K562 (cell line): Measurements from ENCODE around the gene SLC26A11. TPM values are rescaled to one million over a fixed set of nuclear protein-coding genes. Genes with fewer than 3 reads are reported as not detected.

Source experiments
- ATAC-seq: fragments of 200-7000 bp; cut with Tn5 transposase; 3 replicates; pipeline ENCODE4 v1.9.1; 2020; ENCODE audit warnings: moderate library complexity
- BruUV-seq: library from RNA; stranded (reverse); fragments of 400-500 nt; replicated peaks from 2 replicates; lab custom pipeline; 2021; lab: Mats Ljungman, UMichigan
- CTCF ChIA-PET: fragments of 300-600 bp; formaldehyde crosslinking; extraction: SDS; loops from one replicate; lab custom pipeline; 2021; ENCODE audit warnings: low intra/inter-chr PET ratio; lab: Yijun Ruan, JAX
- POLR2A ChIA-PET: fragments of 300-600, 350-650 bp; sonication (Branson Sonifier 250); formaldehyde crosslinking; extraction: SDS; loops from one replicate; lab custom pipeline; 2021; ENCODE audit warnings: antibody characterized with exemption, inconsistent platforms; lab: Yijun Ruan, JAX
- DNase-seq, 4 experiments: peaks; one replicate each; pipeline versions ENCODE4 v3.0.0 to v3.0.0-alpha.2; 2011 to 2018; ENCODE audit warnings: low spot score in 3 of 4, mixed read lengths in 3 of 4; ENCODE audit errors: extremely low read depth in 1 of 4
- FAIRE-seq: peaks from 2 replicates; lab custom pipeline; 2011; peaks lifted over from hg19 to GRCh38; lab: Jason Lieb, UNC
- H2AFZ ChIP-seq: 2 replicates; pipeline ENCODE4 v1.6.0; 2011; ENCODE audit warnings: low read depth, low read length, control low read depth, inconsistent platforms
- H3K27ac ChIP-seq: fragments of 200-600 bp; 3 replicates; pipeline ENCODE4 v1.8.0; 2011; ENCODE audit warnings: low read depth, mild to moderate bottlenecking, control low read depth, inconsistent platforms, low read length, moderate library complexity, mixed read lengths; ENCODE audit errors: extremely low read depth
- H3K27me3 ChIP-seq, 2 experiments: fragments of 300-600 bp in 1 of 2; 2 replicates in 1 of 2; 3 replicates in 1 of 2; pipeline versions ENCODE4 v1.6.0 to v1.8.0; 2011; ENCODE audit warnings: inconsistent platforms in 2 of 2, low read length in 2 of 2, mild to moderate bottlenecking in 1 of 2, mixed read lengths in 1 of 2, moderate library complexity in 1 of 2; ENCODE audit not compliant: control insufficient read depth in 2 of 2, insufficient read depth in 2 of 2
- H3K36me3 ChIP-seq: fragments of 300-600 bp; 3 replicates; pipeline ENCODE4 v1.8.0; 2011; ENCODE audit warnings: mild to moderate bottlenecking, low read length, inconsistent platforms; ENCODE audit not compliant: control insufficient read depth, insufficient read depth
- H3K4me1 ChIP-seq, 2 experiments: fragments of 200-600 bp in 1 of 2; replicated peaks in 1 of 2; 2 replicates in 1 of 2; 3 replicates in 1 of 2; pipeline versions ENCODE4 v1.5.1 to v1.8.0; 2011; ENCODE audit warnings: inconsistent platforms in 2 of 2, low read length in 2 of 2, mild to moderate bottlenecking in 1 of 2, mixed read lengths in 1 of 2, moderate library complexity in 1 of 2; ENCODE audit not compliant: control insufficient read depth in 2 of 2, insufficient read depth in 2 of 2
- H3K4me2 ChIP-seq: 2 replicates; pipeline ENCODE4 v1.6.1; 2011; ENCODE audit warnings: low read length, control low read depth, inconsistent platforms, mixed read lengths; ENCODE audit not compliant: insufficient read depth
- H3K4me3 ChIP-seq: fragments of 200-600 bp; sonication (generic), shearing (Covaris generic); 2 replicates; pipeline ENCODE4 v1.5.1; 2016; ENCODE audit warnings: control low read depth, inconsistent platforms
- H3K79me2 ChIP-seq: fragments of 200-600 bp; 3 replicates; pipeline ENCODE4 v1.8.0; 2011; ENCODE audit warnings: low read length, inconsistent platforms; ENCODE audit not compliant: control insufficient read depth, insufficient read depth
- H3K9ac ChIP-seq, 2 experiments: 2 replicates each; pipeline versions ENCODE4 v1.6.0 to v1.6.1; 2011; ENCODE audit warnings: low read depth in 2 of 2, low read length in 2 of 2, control low read depth in 1 of 2, inconsistent platforms in 1 of 2, mild to moderate bottlenecking in 1 of 2, mixed read lengths in 1 of 2; ENCODE audit not compliant: insufficient read depth in 1 of 2
- H3K9me1 ChIP-seq: one replicate; pipeline ENCODE4 v1.6.0; 2011; ENCODE audit warnings: inconsistent platforms, mild to moderate bottlenecking, low read length, moderate library complexity; ENCODE audit not compliant: control insufficient read depth, insufficient read depth
- H3K9me3 ChIP-seq: replicated peaks from 2 replicates; pipeline ENCODE4 v1.5.1; 2011; ENCODE audit warnings: low read depth, low read length, inconsistent platforms; ENCODE audit not compliant: control insufficient read depth, insufficient read depth
- H4K20me1 ChIP-seq: replicated peaks from 2 replicates; pipeline ENCODE4 v1.6.1; 2011; ENCODE audit warnings: low read length, inconsistent platforms, mixed read lengths; ENCODE audit not compliant: control insufficient read depth, insufficient read depth
- ARID1B ChIP-seq: fragments of 450-650 bp; IDR thresholded peaks from 2 replicates; pipeline ENCODE4 v1.6.1; 2016; ENCODE audit warnings: antibody characterized with exemption, mild to moderate bottlenecking, inconsistent platforms
- BCLAF1 ChIP-seq, 2 experiments: fragments of 450-650 bp in 1 of 2; IDR thresholded peaks; 2 replicates each; pipeline ENCODE4 v1.6.1; 2011 to 2017; ENCODE audit warnings: low read depth in 2 of 2, antibody characterized with exemption in 1 of 2, borderline replicate concordance in 1 of 2, low read length in 1 of 2, mild to moderate bottlenecking in 1 of 2, mixed read lengths in 1 of 2; ENCODE audit not compliant: control insufficient read depth in 1 of 2
- HNRNPUL1 ChIP-seq: fragments of 200-400 bp; formaldehyde crosslinking; IDR thresholded peaks from 2 replicates; pipeline ENCODE4 v1.6.1; 2017; ENCODE audit warnings: low read length
- HOMEZ ChIP-seq: fragments of 250-450 bp; sonication (Bioruptor Pico); IDR thresholded peaks from 2 replicates; pipeline ENCODE4 v1.4.0; 2020; ENCODE audit warnings: mild to moderate bottlenecking, moderate library complexity
- KAT7 ChIP-seq: sonication (generic); formaldehyde crosslinking; IDR thresholded peaks from 2 replicates; pipeline ENCODE4 v1.8.0; 2022; ENCODE audit warnings: missing genetic modification reagents, mild to moderate bottlenecking, borderline replicate concordance
- POLR2G ChIP-seq: fragments of 200-400 bp; formaldehyde crosslinking; IDR thresholded peaks from 2 replicates; pipeline ENCODE4 v1.6.1; 2017; ENCODE audit warnings: low read depth, mild to moderate bottlenecking, antibody characterized with exemption, low read length, moderate library complexity
- TAF1 ChIP-seq: IDR thresholded peaks from 2 replicates; pipeline ENCODE4 v1.6.1; 2011; ENCODE audit warnings: mild to moderate bottlenecking, low read length, moderate library complexity; ENCODE audit not compliant: insufficient read depth, control insufficient read depth, severe bottlenecking; ENCODE audit errors: extremely low read depth
- ZKSCAN1 ChIP-seq: fragments of 150-350 bp; IDR thresholded peaks from 2 replicates; pipeline ENCODE4 v1.6.1; 2016; ENCODE audit warnings: low read depth, low read length
- ZNF121 ChIP-seq: sonication (generic); formaldehyde crosslinking; conservative IDR thresholded peaks from 2 replicates; pipeline ENCODE4 v1.8.0; 2022; ENCODE audit warnings: missing genetic modification reagents
- WGBS: fragments of 100-300 bp; shearing (Covaris generic); methylation state at CpG from one replicate; pipeline ENCODE4 v1.1.6; 2016; ENCODE audit warnings: low coverage, mixed read lengths; ENCODE audit not compliant: insufficient coverage; ENCODE audit errors: missing lambda C conversion rate; 5-methylcytosine and 5-hydroxymethylcytosine counted together
- in situ Hi-C: fragments of 300-500 bp; cut with MboI; formaldehyde crosslinking; loops from 4 replicates; pipeline ENCODE4 v1.15.0; 2018; ENCODE audit warnings: inconsistent platforms, mixed read lengths
- intact Hi-C: fragments of 100-400 bp; cut with micrococcal nuclease; formaldehyde crosslinking; loops from 2 replicates; pipeline ENCODE4 v1.14.2; 2022
- polyA plus RNA-seq, 8 experiments: library from polyadenylated mRNA; depleted of rRNA in 4 of 8; stranded (reverse) in 5 of 8; unstranded in 3 of 8; fragments of >200 nt; fragmentation: Nextera tagmentation in 2 of 8; fragmentation: Illumina TruSeq in 1 of 8; extraction: Ambion mirVana in 2 of 8; extraction: Trizol in 1 of 8; gene quantifications; 2 replicates each; pipeline versions ENCODE4 v1.2.1 to v1.2.3, GENCODE V29; 2011 to 2014; ENCODE audit warnings: inconsistent platforms in 1 of 8, missing spikeins in 1 of 8
- total RNA-seq, 7 experiments: library from RNA; depleted of rRNA in 6 of 7; stranded (reverse); fragments of >200 nt in 6 of 7; fragmentation: Illumina TruSeq in 2 of 7; extraction: Trizol in 2 of 7; gene quantifications; 2 replicates each; pipeline versions ENCODE4 v1.2.1 to v1.2.3, GENCODE V29; 2011 to 2021; ENCODE audit warnings: low replicate concordance in 1 of 7

The SLC26A11 gene
- total and polyA plus RNA-seq, 9 of the 15 experiments (the other 6 are each of a cell fraction or from before 2014, with no cell fraction given): 0.06 to 3.1 (median 1.2) TPM; not detected in 1

DNA sequence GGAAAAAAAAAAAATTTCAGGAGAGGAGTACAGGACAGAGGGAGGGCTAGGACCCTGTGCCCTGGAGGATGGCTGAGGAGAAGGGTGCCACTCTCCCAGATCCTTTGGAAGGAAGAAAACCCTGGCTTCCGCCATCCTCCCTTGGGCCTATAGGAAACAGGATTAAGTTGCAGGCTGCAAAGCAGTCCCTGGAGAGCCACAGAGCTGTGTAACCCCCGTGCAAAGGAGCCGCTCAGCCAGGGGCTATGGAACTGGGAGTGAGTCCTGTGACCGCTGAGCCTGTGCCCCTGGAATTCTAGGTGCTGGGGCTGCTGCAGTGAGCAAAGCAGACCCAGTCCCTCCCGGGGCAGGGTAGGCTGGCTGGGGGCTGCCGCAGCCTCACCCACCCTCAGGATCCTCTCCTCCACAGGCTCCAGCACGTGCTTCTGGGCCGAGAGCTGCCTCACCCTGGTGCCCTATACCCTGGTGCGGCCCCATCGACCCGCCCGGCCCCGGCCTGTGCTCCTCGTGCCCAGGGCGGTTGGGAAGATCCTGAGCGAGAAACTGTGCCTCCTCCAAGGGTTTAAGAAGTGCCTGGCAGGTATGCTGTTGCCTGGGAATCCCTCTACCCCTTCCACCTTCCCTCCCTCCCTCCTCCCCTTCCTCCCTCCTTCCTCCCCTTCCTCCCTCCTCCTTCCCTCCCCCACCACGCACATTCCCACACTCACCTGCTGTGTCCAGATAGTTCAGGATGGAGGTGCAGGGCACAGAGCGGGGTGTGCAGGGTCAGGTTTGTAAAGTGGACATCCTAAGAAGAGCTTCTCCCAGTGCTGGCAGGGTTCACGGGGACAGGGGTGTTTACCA is 15.4 kb upstream of the SLC26A11 start:
- no TSS peak for BruUV-seq
- Histone ChIP-seq H2AFZ (no peak overlapping the region), H3K36me3 (peaks cover 11% of the 10 kb centered on the region; the same call in 1 of the 3 replicates), H3K9me1 (no peaks in the 10 kb centered on the region), H3K4me3 (no peak overlapping the region), H4K20me1 (no peaks in the 10 kb centered on the region), H3K4me2 (no peak overlapping the region), H3K27ac (no peak overlapping the region), H3K9ac (no peak overlapping the region), H3K9me3 (no peaks in the 10 kb centered on the region), H3K4me1 (peaks cover 0 to 20% of the 10 kb centered on the region in 2 experiments; a peak in 2 of 5 replicates), H3K27me3 (no peaks in the 10 kb centered on the region), H3K79me2 (no peaks in the 10 kb centered on the region)
- ATAC-seq (no peak), FAIRE-seq (no peak), DNase-seq (no peak)
- 84% methylated on average over 7 of the region's 19 CpGs for WGBS
- POLR2A ChIA-PET: no interaction called here
- intact Hi-C loops: no loop called here
- 0 out of 2 replicates have a peak, but pooled peaks have one; percentile 19 for TF ChIP-seq POLR2G
- no peak for TF ChIP-seq ZNF121 (CRISPR knock-in tag)
- in situ Hi-C loops: loop anchor here (5.0 kb wide), 1 partner anchor 147 kb away; no protein-coding TSS in a partner anchor
- CTCF ChIA-PET: no interaction called here

GRCh38 chr17:80205811-80206210 is 14.4 kb upstream of the SLC26A11 start:
- Histone ChIP-seq H4K20me1 (no peaks in the 10 kb centered on the region), H3K27ac (no peak overlapping the region), H3K4me3 (no peak overlapping the region), H2AFZ (no peak overlapping the region), H3K79me2 (no peaks in the 10 kb centered on the region), H3K9me3 (no peaks in the 10 kb centered on the region), H3K36me3 (peaks cover 21% of the 10 kb centered on the region; the same call in 1 of the 3 replicates), H3K9ac (no peak overlapping the region), H3K4me1 (peaks cover 0 to 20% of the 10 kb centered on the region in 2 experiments; a peak in 2 of 5 replicates), H3K9me1 (no peaks in the 10 kb centered on the region), H3K27me3 (no peaks in the 10 kb centered on the region), H3K4me2 (no peak overlapping the region)
- WGBS: 86% methylated on average over 13 of the region's 13 CpGs
- no peak for FAIRE-seq
- no peak for DNase-seq
- ATAC-seq: no peak
- no TSS peak for BruUV-seq
- ChIA-PET CTCF (no interaction called here), POLR2A (interaction anchor here (0.6 to 1.7 kb wide), 2 partner anchors 29 to 30 kb away, joined by 3 to 4 read pairs; no protein-coding TSS in a partner anchor)
- intact Hi-C loops (no loop called here), in situ Hi-C loops (no loop called here)
- TF ChIP-seq HOMEZ (CRISPR knock-in tag) (no peak), TAF1 (no peak), KAT7 (CRISPR knock-in tag) (no peak), HNRNPUL1 (no peak), BCLAF1 (IDR thresholded peaks at IDR 0.05; ENCODE audit: borderline replicate concordance in 1 of 2, control insufficient read depth in 1 of 2, low read depth in 2 of 2, low read length in 1 of 2) (no peak), ARID1B (no peak), ZKSCAN1 (no peak)
